CD4-positive, alpha-beta memory T cell (primary cell): Measurements from ENCODE around the gene EMP1. TPM values are rescaled to one million over a fixed set of nuclear protein-coding genes. Genes with fewer than 3 reads are reported as not detected.
A peak's percentile ranks its signal among the peaks of the same experiment; 100 is the strongest.

Source experiments
- CTCF ChIA-PET: fragments of 350-600 bp; sonication (Branson Sonifier 250); formaldehyde crosslinking; loops from one replicate; lab custom pipeline; 2021; ENCODE audit warnings: inconsistent platforms; ENCODE audit not compliant: partially characterized antibody; lab: Charles Lee
- POLR2A ChIA-PET: fragments of 350-600 bp; sonication (Branson Sonifier 250); formaldehyde crosslinking; loops from one replicate; lab custom pipeline; 2021; ENCODE audit not compliant: partially characterized antibody; lab: Charles Lee
- DNase-seq, 5 donors: peaks; one replicate each; pipeline versions ENCODE4 v3.0.0 to v3.0.0-alpha.2; 2020 to 2022; ENCODE audit warnings: mixed read lengths in 1 of 5
- H3K27ac ChIP-seq: one replicate; pipeline ENCODE4 v1.7.0; 2013; ENCODE audit warnings: low read depth, low read length
- H3K27me3 ChIP-seq: 2 replicates; pipeline ENCODE4 v1.7.0; 2013; ENCODE audit warnings: mild to moderate bottlenecking, low read length, moderate library complexity; ENCODE audit not compliant: insufficient read depth
- H3K36me3 ChIP-seq: 2 replicates; pipeline ENCODE4 v1.7.0; 2013; ENCODE audit warnings: mild to moderate bottlenecking, low read length, moderate library complexity; ENCODE audit not compliant: insufficient read depth
- H3K4me1 ChIP-seq: 2 replicates; pipeline ENCODE4 v1.7.0; 2013; ENCODE audit warnings: mild to moderate bottlenecking, low read length, moderate library complexity; ENCODE audit not compliant: insufficient read depth
- H3K4me3 ChIP-seq, 2 donors: one replicate each; pipeline ENCODE4 v1.7.0; 2013; ENCODE audit warnings: low read length in 2 of 2, mild to moderate bottlenecking in 1 of 2
- H3K9me3 ChIP-seq, 2 donors: one replicate each; pipeline ENCODE4 v1.7.0; 2013; ENCODE audit warnings: low read length in 2 of 2, control low read depth in 1 of 2; ENCODE audit not compliant: control insufficient read depth in 1 of 2
- H3K27ac Mint-ChIP-seq, 7 donors: one replicate each; pipeline ENCODE4 v1.8.0; 2020 to 2021; ENCODE audit warnings: mixed read lengths in 7 of 7, mild to moderate bottlenecking in 6 of 7, inconsistent platforms in 3 of 7, moderate library complexity in 3 of 7
- H3K27me3 Mint-ChIP-seq, 2 donors: one replicate each; pipeline ENCODE4 v1.8.0; 2020 to 2021; ENCODE audit warnings: mixed read lengths in 2 of 2
- H3K36me3 Mint-ChIP-seq, 2 donors: one replicate each; pipeline ENCODE4 v1.8.0; 2020 to 2021; ENCODE audit warnings: mixed read lengths in 2 of 2, inconsistent platforms in 1 of 2, mild to moderate bottlenecking in 1 of 2
- H3K4me1 Mint-ChIP-seq, 4 donors: one replicate each; pipeline ENCODE4 v1.8.0; 2020 to 2021; ENCODE audit warnings: mixed read lengths in 4 of 4, mild to moderate bottlenecking in 1 of 4
- H3K4me3 Mint-ChIP-seq, 8 donors: one replicate each; pipeline ENCODE4 v1.8.0; 2020 to 2021; ENCODE audit warnings: mixed read lengths in 8 of 8, mild to moderate bottlenecking in 7 of 8, moderate library complexity in 6 of 8, inconsistent platforms in 3 of 8
- H3K9me3 Mint-ChIP-seq, 8 donors: one replicate each; pipeline ENCODE4 v1.8.0; 2020 to 2021; ENCODE audit warnings: mixed read lengths in 8 of 8, mild to moderate bottlenecking in 5 of 8, inconsistent platforms in 3 of 8, moderate library complexity in 1 of 8
- intact Hi-C: fragments of 100-400 bp; cut with micrococcal nuclease; formaldehyde crosslinking; loops from one replicate; pipeline ENCODE4 v1.15.1; 2023
- polyA plus RNA-seq, 2 donors: library from polyadenylated mRNA; unstranded; fragments of 300-500 nt; fragmentation: Illumina TruSeq; gene quantifications; one replicate each; pipeline ENCODE4 v1.2.3, GENCODE V29; 2021
- total RNA-seq, 2 experiments: library from RNA; stranded (reverse); gene quantifications; one replicate each; pipeline ENCODE4 v1.2.3, GENCODE V29; 2021

The EMP1 gene
- total and polyA plus RNA-seq, 4 experiments from 2014 or later: 0.50 to 5.8 (median 3.2) TPM

DNA sequence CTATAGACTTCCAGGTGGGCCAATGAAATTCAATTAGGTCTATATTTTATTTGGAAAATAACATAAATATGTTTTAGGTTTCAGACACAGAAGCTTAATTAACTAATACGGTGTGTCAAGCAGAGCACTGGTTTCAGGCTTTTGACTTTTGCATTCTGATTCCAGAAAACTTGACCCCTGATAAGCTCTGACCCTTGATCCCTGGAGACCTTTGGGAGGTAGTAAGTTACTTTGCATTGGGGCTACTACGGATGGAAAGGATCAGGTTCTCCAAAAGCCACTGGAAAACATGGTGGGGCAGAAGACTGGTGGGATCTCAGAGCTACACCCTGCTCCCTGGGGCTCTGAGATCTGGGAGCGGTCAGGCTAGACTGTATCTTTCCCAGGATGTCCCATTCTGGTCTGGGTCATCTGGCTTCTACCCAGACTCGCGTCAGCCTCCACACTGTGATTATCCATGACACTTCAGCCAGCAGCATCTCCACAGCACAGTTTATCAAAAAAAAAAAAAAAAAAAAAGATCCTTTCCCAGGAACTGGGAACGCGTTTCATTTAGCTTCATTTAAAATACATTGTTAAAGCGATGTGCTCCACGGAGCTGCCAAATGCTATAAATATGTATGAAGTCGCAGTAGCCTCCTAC is 17.8 kb upstream of the EMP1 start:
- H3K4me1 ChIP-seq: peaks cover 19% of the 10 kb centered on the region
- H3K27me3 ChIP-seq: no peaks in the 10 kb centered on the region
- H3K27ac Mint-ChIP-seq: peak overlapping the region in 3 of 7 donors; percentile 37 to 78 (median 72)
- ChIA-PET CTCF (interaction anchor here (1.0 to 1.8 kb wide), 3 partner anchors 17 to 78 kb away, joined by 3 to 12 read pairs (median 3); partner anchors contain the start of gene EMP1), POLR2A (interaction anchor here (0.6 to 2.4 kb wide), 4 partner anchors 15 to 77 kb away, joined by 3 to 12 read pairs (median 4); no protein-coding TSS in a partner anchor)
- no peaks in the 10 kb centered on the region for H3K9me3 Mint-ChIP-seq
- H3K4me3 Mint-ChIP-seq: peak overlapping the region in 7 of 8 donors; percentile 74 to 89 (median 78)
- intact Hi-C loops: loop anchor here (1.0 kb wide), 1 partner anchor 18 kb away; the partner anchor contains the start of gene EMP1
- H3K27me3 Mint-ChIP-seq: peaks cover 0 to 2% of the 10 kb centered on the region in 2 donors
- H3K36me3 Mint-ChIP-seq: no peaks in the 10 kb centered on the region
- no peaks in the 10 kb centered on the region for H3K36me3 ChIP-seq
- no peak overlapping the region for H3K27ac ChIP-seq
- H3K9me3 ChIP-seq: no peaks in the 10 kb centered on the region
- DNase-seq: no peak
- H3K4me3 ChIP-seq: no peak overlapping the region
- peaks cover 18 to 29% (median 24%) of the 10 kb centered on the region in 4 donors for H3K4me1 Mint-ChIP-seq

- Histone ChIP-seq H3K9me3 (no peaks in the 10 kb centered on the region), H3K27me3 (no peaks in the 10 kb centered on the region), H3K4me1 (peaks cover 17% of the 10 kb centered on the region), H3K36me3 (no peaks in the 10 kb centered on the region), H3K27ac (no peak overlapping the region), H3K4me3 (peak overlapping the region in 1 of 2 donors; percentile 28)
- H3K27me3 Mint-ChIP-seq: peaks cover 0 to 2% of the 10 kb centered on the region in 2 donors
- H3K4me1 Mint-ChIP-seq: peaks cover 15 to 28% (median 23%) of the 10 kb centered on the region in 4 donors
- peak; percentile 34 to 56 (median 39) for DNase-seq
- peak overlapping the region; percentile 63 to 87 (median 72) for H3K27ac Mint-ChIP-seq
- H3K4me3 Mint-ChIP-seq: peak overlapping the region; percentile 71 to 89 (median 78)
- intact Hi-C loops: loop anchor here (1.0 kb wide), 1 partner anchor 17 kb away; the partner anchor contains the start of gene EMP1
- no peaks in the 10 kb centered on the region for H3K9me3 Mint-ChIP-seq
- H3K36me3 Mint-ChIP-seq: no peaks in the 10 kb centered on the region
- ChIA-PET POLR2A (interaction anchor here (0.6 to 2.4 kb wide), 5 partner anchors 14 to 1235 kb away, joined by 3 to 12 read pairs (median 4); no protein-coding TSS in a partner anchor), CTCF (interaction anchor here (0.7 to 1.8 kb wide), 3 partner anchors 17 to 263 kb away, joined by 3 to 12 read pairs (median 4); partner anchors contain the start of gene EMP1)
These were observed 17.1 kb upstream of the EMP1 start for GRCh38 chr12:13179211-13180074.

DNA sequence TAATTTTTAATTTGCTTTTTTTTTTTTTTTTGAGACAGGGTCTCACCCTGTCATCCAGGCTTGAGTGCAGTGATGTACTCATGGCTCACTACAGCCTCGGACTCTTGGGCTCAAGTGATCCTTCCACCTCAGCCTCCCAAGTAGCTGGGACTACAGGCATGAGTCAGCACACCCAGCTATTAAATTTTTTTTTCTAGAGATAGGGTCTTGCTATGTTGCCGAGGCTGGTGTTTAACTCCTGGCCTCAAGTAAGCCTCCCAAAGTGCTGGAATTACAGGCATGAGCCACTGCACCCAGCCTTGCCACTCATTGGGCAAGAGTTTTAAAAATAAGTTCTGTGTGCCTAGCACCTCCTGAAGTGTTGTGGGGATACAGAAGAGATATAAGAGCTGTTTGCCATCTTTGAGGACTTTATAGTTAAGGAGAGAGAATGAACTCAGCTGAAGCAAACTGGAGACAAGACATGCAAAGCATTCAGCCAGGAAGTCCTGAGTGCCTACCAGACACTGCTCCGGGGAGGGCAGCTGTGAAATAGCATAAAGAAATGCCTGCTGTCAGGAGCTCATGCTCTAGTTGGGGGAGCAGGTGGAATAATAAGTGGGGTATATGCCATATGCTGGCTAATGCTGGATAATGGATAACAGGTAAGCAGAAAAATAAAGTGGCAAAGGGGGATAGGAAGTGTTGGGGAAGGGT is 15.0 kb upstream of the EMP1 start:
- Mint-ChIP-seq H3K4me3 (no peak overlapping the region), H3K4me1 (peaks cover 15 to 28% (median 23%) of the 10 kb centered on the region in 4 donors), H3K9me3 (no peaks in the 10 kb centered on the region), H3K27ac (peak overlapping the region in 1 of 7 donors; percentile 68), H3K27me3 (peaks cover 0 to 2% of the 10 kb centered on the region in 2 donors), H3K36me3 (no peaks in the 10 kb centered on the region)
- H3K4me1 ChIP-seq: peaks cover 17% of the 10 kb centered on the region
- H3K9me3 ChIP-seq: no peaks in the 10 kb centered on the region
- no peaks in the 10 kb centered on the region for H3K36me3 ChIP-seq
- H3K27me3 ChIP-seq: no peaks in the 10 kb centered on the region
- no peak overlapping the region for H3K4me3 ChIP-seq
- ChIA-PET CTCF (no interaction called here), POLR2A (no interaction called here)
- intact Hi-C loops: no loop called here
- DNase-seq: no peak
- H3K27ac ChIP-seq: no peak overlapping the region

DNA sequence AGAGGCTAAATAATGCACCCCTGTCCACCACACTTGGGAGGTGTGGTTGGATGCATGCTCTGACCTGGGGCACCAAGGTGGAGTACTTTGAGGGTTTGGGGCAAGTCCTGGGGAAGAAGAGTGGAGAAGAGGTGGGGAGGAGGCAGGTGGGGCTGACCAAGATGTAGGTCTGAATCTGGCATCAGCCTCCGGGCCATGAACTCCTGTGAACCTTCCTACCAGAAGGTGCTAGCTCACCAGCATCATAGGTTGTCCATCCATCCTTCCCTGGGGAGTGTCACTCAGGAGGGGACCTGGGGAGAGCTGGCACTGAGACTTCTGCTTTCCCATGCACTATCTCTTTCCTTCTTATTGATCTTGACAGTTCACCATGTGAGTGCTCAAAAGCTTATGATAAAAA is 13.6 kb upstream of the EMP1 start:
- intact Hi-C loops: no loop called here

GRCh38 chr12:13183620-13184019 is 12.9 kb upstream of the EMP1 start:
- DNase-seq: no peak
- Histone ChIP-seq H3K9me3 (no peaks in the 10 kb centered on the region), H3K27me3 (no peaks in the 10 kb centered on the region), H3K4me3 (no peak overlapping the region), H3K27ac (no peak overlapping the region), H3K4me1 (peaks cover 17% of the 10 kb centered on the region), H3K36me3 (no peaks in the 10 kb centered on the region)
- no peaks in the 10 kb centered on the region for H3K9me3 Mint-ChIP-seq
- no peak overlapping the region for H3K4me3 Mint-ChIP-seq
- H3K36me3 Mint-ChIP-seq: no peaks in the 10 kb centered on the region
- H3K27me3 Mint-ChIP-seq: peaks cover 0 to 5% of the 10 kb centered on the region in 2 donors
- H3K4me1 Mint-ChIP-seq: peaks cover 12 to 17% (median 15%) of the 10 kb centered on the region in 4 donors
- ChIA-PET CTCF (no interaction called here), POLR2A (no interaction called here)
- no peak overlapping the region for H3K27ac Mint-ChIP-seq
- intact Hi-C loops: no loop called here

More for the DNA sequence above, 13.6 kb upstream of the EMP1 start:
- Histone ChIP-seq H3K27ac (no peak overlapping the region), H3K27me3 (no peaks in the 10 kb centered on the region), H3K4me1 (peaks cover 17% of the 10 kb centered on the region), H3K4me3 (no peak overlapping the region), H3K36me3 (no peaks in the 10 kb centered on the region), H3K9me3 (no peaks in the 10 kb centered on the region)
- no peaks in the 10 kb centered on the region for H3K9me3 Mint-ChIP-seq
- no peak overlapping the region for H3K27ac Mint-ChIP-seq
- H3K4me1 Mint-ChIP-seq: peaks cover 13 to 23% (median 20%) of the 10 kb centered on the region in 4 donors
- CTCF ChIA-PET: interaction anchor here (0.6 kb wide), 1 partner anchor 273 kb away, joined by 3 read pairs; no protein-coding TSS in a partner anchor
- peaks cover 0 to 1% of the 10 kb centered on the region in 2 donors for H3K27me3 Mint-ChIP-seq
- POLR2A ChIA-PET: no interaction called here
- H3K36me3 Mint-ChIP-seq: no peaks in the 10 kb centered on the region
- H3K4me3 Mint-ChIP-seq: no peak overlapping the region
- no peak for DNase-seq

GRCh38 chr12:13186302-13186701 is 10.2 kb upstream of the EMP1 start:
- ChIA-PET CTCF (interaction anchor here (0.5 to 1.5 kb wide), 2 partner anchors 9 to 88 kb away, joined by 3 to 4 read pairs; no protein-coding TSS in a partner anchor), POLR2A (no interaction called here)
- no peak overlapping the region for H3K4me3 Mint-ChIP-seq
- no peak overlapping the region for H3K27ac Mint-ChIP-seq
- H3K27me3 Mint-ChIP-seq: peaks cover 0 to 11% of the 10 kb centered on the region in 2 donors
- intact Hi-C loops: no loop called here
- Histone ChIP-seq H3K4me3 (no peak overlapping the region), H3K4me1 (no peaks in the 10 kb centered on the region), H3K9me3 (no peaks in the 10 kb centered on the region), H3K27ac (no peak overlapping the region), H3K27me3 (no peaks in the 10 kb centered on the region), H3K36me3 (no peaks in the 10 kb centered on the region)
- DNase-seq: no peak
- no peaks in the 10 kb centered on the region for H3K9me3 Mint-ChIP-seq
- no peaks in the 10 kb centered on the region for H3K4me1 Mint-ChIP-seq
- H3K36me3 Mint-ChIP-seq: no peaks in the 10 kb centered on the region
